Spleen (tissue), 7 donors: ENCODE results near the gene LGALS9C.
"Not testable (repeated sequence)": the region's sequence is repeated elsewhere in the genome, so short reads cannot be mapped to it uniquely, and the experiment has no call there.

Source experiments
- POLR2A ChIP-seq, 3 donors: fragments of 450-650 bp; IDR thresholded peaks; one replicate each; pipeline ENCODE4 v1.5.1; 2017; ENCODE audit warnings: antibody characterized with exemption in 3 of 3, mild to moderate bottlenecking in 1 of 3
- POLR2AphosphoS5 ChIP-seq, 3 donors: sonication (generic); formaldehyde crosslinking; IDR thresholded peaks; one replicate each; pipeline ENCODE4 v1.5.1; 2017; ENCODE audit warnings: antibody characterized with exemption in 3 of 3
- TF ChIP-seq, protein P1 (sequence below), 11 experiments: fragments of 200-600 bp in 7 of 11; fragments of 450-650 bp in 4 of 11; sonication (generic) in 4 of 11; IDR thresholded peaks in 8 of 11; conservative IDR thresholded peaks in 3 of 11; 1 replicate in 7 of 11; 2 replicates in 4 of 11; pipeline versions ENCODE4 v1.4.0 to v1.8.0; 2016 to 2021; ENCODE audit warnings: antibody characterized with exemption in 11 of 11, inconsistent platforms in 4 of 11, mild to moderate bottlenecking in 1 of 11
- donor health status: DM: no; HTN: no; CAD: no; lungs with moderate emphysema.
- donor health status: DM: no; HTN: no; CAD: no.
- donor health status: DM: no; HTN: no; CAD: no.

DNA sequence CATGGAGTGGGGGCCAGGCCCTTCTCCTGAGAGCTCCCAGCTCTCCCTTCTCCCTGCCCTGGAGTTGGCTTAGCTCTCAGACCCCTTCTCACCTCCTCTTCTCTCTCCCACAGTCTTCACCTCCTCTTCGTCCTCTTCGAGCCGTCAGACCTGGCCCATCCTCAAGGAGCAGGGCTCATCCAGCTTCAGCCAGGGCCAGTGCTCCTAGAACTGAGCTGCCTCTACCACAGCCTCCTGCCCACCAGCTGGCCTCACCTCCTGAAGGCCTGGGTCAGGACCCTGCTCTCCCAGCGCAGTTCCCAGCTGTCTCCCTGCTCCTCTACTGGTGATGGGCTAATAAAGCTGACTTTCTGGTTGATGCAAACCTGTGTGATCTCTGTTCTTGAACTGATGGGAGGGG, 34.1 kb upstream of the LGALS9C start:
- TF ChIP-seq, protein P1, sequence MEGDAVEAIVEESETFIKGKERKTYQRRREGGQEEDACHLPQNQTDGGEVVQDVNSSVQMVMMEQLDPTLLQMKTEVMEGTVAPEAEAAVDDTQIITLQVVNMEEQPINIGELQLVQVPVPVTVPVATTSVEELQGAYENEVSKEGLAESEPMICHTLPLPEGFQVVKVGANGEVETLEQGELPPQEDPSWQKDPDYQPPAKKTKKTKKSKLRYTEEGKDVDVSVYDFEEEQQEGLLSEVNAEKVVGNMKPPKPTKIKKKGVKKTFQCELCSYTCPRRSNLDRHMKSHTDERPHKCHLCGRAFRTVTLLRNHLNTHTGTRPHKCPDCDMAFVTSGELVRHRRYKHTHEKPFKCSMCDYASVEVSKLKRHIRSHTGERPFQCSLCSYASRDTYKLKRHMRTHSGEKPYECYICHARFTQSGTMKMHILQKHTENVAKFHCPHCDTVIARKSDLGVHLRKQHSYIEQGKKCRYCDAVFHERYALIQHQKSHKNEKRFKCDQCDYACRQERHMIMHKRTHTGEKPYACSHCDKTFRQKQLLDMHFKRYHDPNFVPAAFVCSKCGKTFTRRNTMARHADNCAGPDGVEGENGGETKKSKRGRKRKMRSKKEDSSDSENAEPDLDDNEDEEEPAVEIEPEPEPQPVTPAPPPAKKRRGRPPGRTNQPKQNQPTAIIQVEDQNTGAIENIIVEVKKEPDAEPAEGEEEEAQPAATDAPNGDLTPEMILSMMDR (IDR thresholded peaks at IDR 0.05 in 8 of 11, conservative IDR thresholded peaks at IDR 0.05 in 3 of 11) = not testable (repeated sequence)
- TF ChIP-seq POLR2A, POLR2AphosphoS5 (IDR thresholded peaks at IDR 0.05): not testable (repeated sequence)
